GM13976 (cell line): ENCODE results near the gene SH2D1B.
"Not testable (repeated sequence)": the region's sequence is repeated elsewhere in the genome, so short reads cannot be mapped to it uniquely, and the experiment has no call there.

Source experiments
- DNase-seq: peaks from one replicate; pipeline ENCODE4 v3.0.0; 2012; ENCODE audit warnings: low spot score
- CTCF ChIP-seq: IDR thresholded peaks from 2 replicates; pipeline ENCODE4 v1.5.1; 2012; ENCODE audit warnings: borderline replicate concordance, mild to moderate bottlenecking; ENCODE audit not compliant: insufficient read depth; ENCODE audit errors: extremely low read depth, missing control alignments, control extremely low read depth
- in situ Hi-C: fragments of 300-500 bp; cut with MboI; formaldehyde crosslinking; loops from one replicate; pipeline ENCODE4 v1.12.0; 2022; ENCODE audit warnings: low sequenced_read_pairs, mixed read lengths, inconsistent platforms; ENCODE audit not compliant: unreplicated experiment

Gene SH2D1B

GRCh38 chr1:162412002-162412401 lies at the start of gene SH2D1B:
Gene SH2D1B (minus strand): TSS chr1:162412136. CDS start chr1:162412016, 120 bp downstream.
- DNase-seq = no peak
- in situ Hi-C loops = no loop called here
- TF ChIP-seq CTCF = no peak

- no peak for DNase-seq
- no peak for TF ChIP-seq CTCF
- in situ Hi-C loops = no loop called here
Observed at GRCh38 chr1:162458236-162458635, 46.3 kb upstream of the SH2D1B start.

- in situ Hi-C loops = no loop called here
- TF ChIP-seq CTCF = no peak
- no peak for DNase-seq
Observed at GRCh38 chr1:162456323-162456722, 44.4 kb upstream of the SH2D1B start.

- DNase-seq, in situ Hi-C loops: not testable (repeated sequence)
Observed at GRCh38 chr1:162454361-162454760, 42.4 kb upstream of the SH2D1B start.

- TF ChIP-seq CTCF = no peak
- no peak for DNase-seq
- in situ Hi-C loops = no loop called here
Observed at GRCh38 chr1:162446946-162447345, 35.0 kb upstream of the SH2D1B start.

- no peak for TF ChIP-seq CTCF
- in situ Hi-C loops = no loop called here
- no peak for DNase-seq
Observed at GRCh38 chr1:162444903-162445302, 33.0 kb upstream of the SH2D1B start.

- in situ Hi-C loops, DNase-seq: not testable (repeated sequence)
Observed at GRCh38 chr1:162432977-162433713, 21.2 kb upstream of the SH2D1B start.

GRCh38 chr1:162430583-162430982 lies 18.6 kb upstream of the SH2D1B start:
- DNase-seq = no peak
- in situ Hi-C loops = no loop called here
- TF ChIP-seq CTCF = no peak
